Measurements from ENCODE around the gene ARHGAP18.

GRCh38 chr6:129709769-129710449 is at the start of gene ARHGAP18:
- TF ChIP-seq POLR2AphosphoS5 (IDR thresholded peaks at IDR 0.05; ENCODE audit: low read depth, low read length) (peak; percentile 66), POLR2A (IDR thresholded peaks at IDR 0.05; ENCODE audit: low read depth, low read length) (peak; percentile 69; the same call in 1 of the 2 replicates), TAF1 (IDR thresholded peaks at IDR 0.05; ENCODE audit: borderline replicate concordance, low read depth, low read length) (0 out of 2 replicates have a peak, but pooled peaks have one; percentile 41)

Measured in GM12892 (cell line).